ENCODE measurements around the gene RAI2. TPM values are rescaled to one million over a fixed set of nuclear protein-coding genes. Genes with fewer than 3 reads are reported as not detected.

RAI2 gene
- total RNA-seq, 4 donors from 2014 or later, result 0.38 to 17.7 (median 2.5) TPM

DNA sequence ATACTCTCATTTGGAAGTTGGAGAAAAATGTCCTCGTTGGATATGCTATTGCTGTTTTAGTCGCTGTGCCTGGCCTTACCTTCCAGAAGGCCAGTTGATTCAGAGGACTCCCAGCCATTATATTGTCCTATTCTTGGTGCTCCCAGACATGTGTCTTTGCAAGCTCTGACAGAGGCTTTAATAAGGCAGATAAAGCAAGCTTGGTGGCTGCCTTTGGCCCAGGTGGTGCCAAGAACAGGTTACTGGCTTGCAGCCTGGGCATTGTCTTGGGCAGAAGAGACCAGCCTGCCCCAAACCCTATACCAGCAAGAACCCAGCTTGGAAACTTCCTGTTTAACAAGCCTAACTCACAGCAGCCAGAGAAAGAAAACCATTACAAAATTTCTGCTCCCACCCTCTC lies 16.9 kb downstream of the RAI2 start:
- Histone ChIP-seq H3K27ac (peak overlapping the region in 1 of 4 donors; percentile 17), H3K36me3 (no peaks in the 10 kb centered on the region), H3K4me1 (peaks cover 0 to 21% (median 6%) of the 10 kb centered on the region in 3 donors), H3K27me3 (no peaks in the 10 kb centered on the region), H3K9me3 (no peaks in the 10 kb centered on the region), H3K4me3 (no peak overlapping the region)
- TF ChIP-seq CTCF (IDR thresholded peaks at IDR 0.05) (no peak), POLR2A (IDR thresholded peaks at IDR 0.05) (no peak)
- no peak for DNase-seq
- intact Hi-C loops (cut with DNase I), result no loop called here
- WGBS, 2 donors, result 32 to 68% methylated on average over 2 of the region's 2 CpGs

DNA sequence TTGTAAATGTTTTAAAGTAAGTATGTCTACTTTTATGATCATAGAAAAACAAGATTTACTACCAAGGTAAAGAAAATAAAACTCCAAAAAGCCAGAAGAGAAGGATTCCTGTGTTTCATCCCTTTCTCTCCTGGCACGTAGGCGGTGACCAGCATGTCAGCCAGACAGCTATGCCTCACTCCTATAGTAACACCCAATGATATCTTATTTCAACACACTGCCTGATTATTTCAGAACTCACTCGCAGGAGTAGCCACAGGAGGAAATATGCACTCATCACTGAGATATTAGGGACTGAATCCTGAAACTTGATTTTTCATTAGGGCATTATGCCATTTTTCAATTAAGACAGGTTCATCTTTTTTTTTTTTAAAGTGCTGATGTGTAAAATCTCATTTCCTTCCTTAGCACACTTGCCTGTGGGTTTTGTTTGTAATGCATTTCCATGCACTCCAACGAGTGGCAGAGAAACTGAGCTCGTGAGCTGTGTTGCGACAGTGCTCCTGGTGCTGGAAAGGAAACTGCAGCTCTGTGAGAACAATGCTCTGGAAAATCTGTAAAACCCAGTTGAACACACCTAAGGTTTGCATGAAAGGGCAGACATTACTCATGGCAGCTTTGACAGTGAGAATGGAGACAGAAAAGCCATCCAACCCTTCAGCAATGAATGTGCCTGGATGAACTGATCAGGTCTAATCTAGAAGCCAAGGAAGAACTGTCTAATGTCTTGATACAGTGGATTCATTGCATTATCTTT lies 18.2 kb downstream of the RAI2 start:
- DNase-seq, result no peak
- Histone ChIP-seq H3K36me3 (no peaks in the 10 kb centered on the region), H3K4me1 (peaks cover 0 to 15% (median 6%) of the 10 kb centered on the region in 3 donors), H3K27me3 (no peaks in the 10 kb centered on the region), H3K4me3 (no peak overlapping the region), H3K9me3 (no peaks in the 10 kb centered on the region), H3K27ac (peak overlapping the region in 1 of 4 donors; percentile 44)
- TF ChIP-seq CTCF (IDR thresholded peaks at IDR 0.05) (no peak), POLR2A (IDR thresholded peaks at IDR 0.05) (no peak)
- intact Hi-C loops (cut with DNase I), result no loop called here
- WGBS, 2 donors, result 29 to 59% methylated on average over 3 to 4 of the region's 6 CpGs

GRCh38 chrX:17839269-17839668 lies 21.8 kb downstream of the RAI2 start:
- WGBS, 2 donors, result 62 to 100% methylated on average over 1 to 4 of the region's 4 CpGs
- intact Hi-C loops (cut with DNase I), result no loop called here
- H3K9me3 ChIP-seq, result no peaks in the 10 kb centered on the region
- H3K4me3 ChIP-seq, result no peak overlapping the region
- H3K27ac ChIP-seq, result no peak overlapping the region
- no peaks in the 10 kb centered on the region for H3K27me3 ChIP-seq
- no peaks in the 10 kb centered on the region for H3K36me3 ChIP-seq
- DNase-seq, result no peak
- TF ChIP-seq CTCF (IDR thresholded peaks at IDR 0.05) (no peak), POLR2A (IDR thresholded peaks at IDR 0.05) (no peak)
- peaks cover 0 to 10% (median 6%) of the 10 kb centered on the region in 3 donors for H3K4me1 ChIP-seq

DNA sequence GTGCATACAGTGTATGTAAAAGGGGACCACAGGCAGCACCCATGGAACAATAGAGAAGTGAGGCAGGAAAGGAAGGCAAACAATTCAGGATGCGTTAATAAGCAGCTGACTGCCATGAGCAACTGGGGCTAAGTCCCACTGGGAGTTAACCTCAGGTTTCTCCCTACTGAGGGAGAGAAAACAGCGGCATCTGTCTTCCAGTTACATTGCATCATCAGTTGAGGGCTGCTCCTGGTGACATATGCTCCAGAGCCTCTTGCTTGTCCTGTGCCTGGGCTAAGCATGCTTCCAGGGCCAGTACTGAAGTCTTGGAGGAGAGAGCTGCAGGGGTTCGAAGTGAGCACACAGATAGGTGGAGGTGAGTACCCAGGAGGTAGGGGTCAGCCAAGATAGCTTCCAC lies 24.3 kb downstream of the RAI2 start:
- Histone ChIP-seq H3K36me3 (no peaks in the 10 kb centered on the region), H3K4me1 (peaks cover 0 to 2% (median 0%) of the 10 kb centered on the region in 3 donors), H3K27me3 (no peaks in the 10 kb centered on the region), H3K27ac (no peak overlapping the region), H3K9me3 (no peaks in the 10 kb centered on the region), H3K4me3 (no peak overlapping the region)
- TF ChIP-seq CTCF (IDR thresholded peaks at IDR 0.05), result no peak
- no peak for TF ChIP-seq POLR2A (IDR thresholded peaks at IDR 0.05)
- no peak for DNase-seq
- WGBS, 2 donors, result 44 to 86% methylated on average over 2 to 3 of the region's 3 CpGs
- intact Hi-C loops (cut with DNase I), result no loop called here

DNA sequence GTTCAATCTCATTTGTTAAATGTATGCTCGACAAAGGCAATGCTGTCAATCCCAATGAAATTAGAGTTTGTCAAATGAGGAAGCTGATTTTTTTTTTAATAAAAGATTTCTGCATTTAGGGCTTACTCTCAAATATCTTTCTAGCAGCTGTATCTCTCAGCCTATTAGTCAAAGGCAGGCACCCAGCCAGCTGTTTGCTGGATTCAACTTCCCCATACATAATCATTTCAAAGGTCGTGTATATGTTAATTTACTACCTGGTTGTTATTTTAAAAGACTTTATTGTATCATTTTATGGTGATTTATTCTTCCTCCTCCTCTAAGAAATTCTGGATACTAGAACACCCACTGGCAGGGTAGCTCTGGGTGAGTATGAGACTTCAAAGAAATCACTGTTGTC lies 27.1 kb downstream of the RAI2 start:
- intact Hi-C loops (cut with DNase I), result no loop called here
- H3K9me3 ChIP-seq, result no peaks in the 10 kb centered on the region
- no peak overlapping the region for H3K4me3 ChIP-seq
- TF ChIP-seq CTCF (IDR thresholded peaks at IDR 0.05) (no peak), POLR2A (IDR thresholded peaks at IDR 0.05) (no peak)
- WGBS, 2 donors, result 21 to 27% methylated on average over 2 of the region's 2 CpGs
- DNase-seq, result no peak
- no peaks in the 10 kb centered on the region for H3K36me3 ChIP-seq
- no peak overlapping the region for H3K27ac ChIP-seq
- H3K27me3 ChIP-seq, result no peaks in the 10 kb centered on the region
- peaks cover 0 to 10% (median 0%) of the 10 kb centered on the region in 3 donors for H3K4me1 ChIP-seq
